H9 (cell line): Measurements from ENCODE around the gene CRK. TPM values are rescaled to one million over a fixed set of nuclear protein-coding genes. Genes with fewer than 3 reads are reported as not detected.

Source experiments
- DNase-seq: peaks from one replicate; pipeline ENCODE4 v3.0.0-alpha.2; 2017
- H2AFZ ChIP-seq: one replicate; pipeline ENCODE4 v1.6.1; 2013; ENCODE audit warnings: mild to moderate bottlenecking, low read length, control low read depth, moderate library complexity
- H2AK5ac ChIP-seq: 2 replicates; pipeline ENCODE4 v1.6.1; 2013; ENCODE audit warnings: low read length, control low read depth, mixed read lengths; ENCODE audit not compliant: insufficient read length
- H2BK120ac ChIP-seq: one replicate; pipeline ENCODE4 v1.6.1; 2013; ENCODE audit warnings: low read depth, mild to moderate bottlenecking, low read length, control low read depth, inconsistent platforms; ENCODE audit not compliant: poor library complexity, severe bottlenecking
- H2BK12ac ChIP-seq: 2 replicates; pipeline ENCODE4 v1.6.1; 2013; ENCODE audit warnings: low read length, control low read depth, mixed read lengths, low read depth; ENCODE audit not compliant: insufficient read length
- H2BK15ac ChIP-seq: 2 replicates; pipeline ENCODE4 v1.6.1; 2013; ENCODE audit warnings: low read depth, low read length, control low read depth
- H2BK20ac ChIP-seq: one replicate; pipeline ENCODE4 v1.6.1; 2013; ENCODE audit warnings: low read depth, mild to moderate bottlenecking, low read length, control low read depth, inconsistent platforms; ENCODE audit not compliant: poor library complexity, severe bottlenecking
- H2BK5ac ChIP-seq: 2 replicates; pipeline ENCODE4 v1.6.1; 2013; ENCODE audit warnings: low read length, control low read depth, mixed read lengths; ENCODE audit not compliant: insufficient read length
- H3K14ac ChIP-seq: 2 replicates; pipeline ENCODE4 v1.6.1; 2013; ENCODE audit warnings: low read length, control low read depth; ENCODE audit not compliant: insufficient read depth
- H3K18ac ChIP-seq: 2 replicates; pipeline ENCODE4 v1.6.1; 2013; ENCODE audit warnings: low read depth, mild to moderate bottlenecking, mixed read lengths, low read length, control low read depth; ENCODE audit not compliant: insufficient read length
- H3K23ac ChIP-seq: 2 replicates; pipeline ENCODE4 v1.6.1; 2013; ENCODE audit warnings: low read length, control low read depth, mixed read lengths, low read depth; ENCODE audit not compliant: insufficient read length
- H3K23me2 ChIP-seq: 2 replicates; pipeline ENCODE4 v1.6.1; 2013; ENCODE audit warnings: low read depth, mild to moderate bottlenecking, mixed read lengths, low read length, control low read depth; ENCODE audit not compliant: insufficient read length, poor library complexity, severe bottlenecking
- H3K27ac ChIP-seq: 2 replicates; pipeline ENCODE4 v1.5.1; 2013; ENCODE audit warnings: low read length, control low read depth, mixed read lengths, low read depth; ENCODE audit not compliant: insufficient read length
- H3K27me3 ChIP-seq: 2 replicates; pipeline ENCODE4 v1.6.1; 2013; ENCODE audit warnings: low read length, control low read depth, inconsistent platforms; ENCODE audit not compliant: insufficient read depth
- H3K4ac ChIP-seq: 2 replicates; pipeline ENCODE4 v1.6.1; 2013; ENCODE audit warnings: low read depth, mild to moderate bottlenecking, control low read depth, inconsistent platforms, low read length, moderate library complexity
- H3K4me1 ChIP-seq: 2 replicates; pipeline ENCODE4 v1.6.1; 2013; ENCODE audit warnings: low read length, control low read depth, inconsistent platforms; ENCODE audit not compliant: insufficient read depth
- H3K4me2 ChIP-seq: 2 replicates; pipeline ENCODE4 v1.6.1; 2013; ENCODE audit warnings: low read length, control low read depth, mixed read lengths; ENCODE audit not compliant: insufficient read length, insufficient read depth
- H3K56ac ChIP-seq: 2 replicates; pipeline ENCODE4 v1.6.1; 2013; ENCODE audit warnings: low read depth, mild to moderate bottlenecking, mixed read lengths, low read length, control low read depth; ENCODE audit not compliant: insufficient read length
- H3K79me1 ChIP-seq: 2 replicates; pipeline ENCODE4 v1.6.1; 2013; ENCODE audit warnings: low read depth, mild to moderate bottlenecking, moderate library complexity, low read length, control low read depth, inconsistent platforms; ENCODE audit not compliant: insufficient read depth, poor library complexity, severe bottlenecking
- H3K79me2 ChIP-seq: 2 replicates; pipeline ENCODE4 v1.6.1; 2013; ENCODE audit warnings: low read length, control low read depth, inconsistent platforms; ENCODE audit not compliant: insufficient read depth
- H3K9ac ChIP-seq: 2 replicates; pipeline ENCODE4 v1.6.1; 2013; ENCODE audit warnings: low read length, control low read depth, mixed read lengths; ENCODE audit not compliant: insufficient read length; ENCODE audit errors: extremely low read depth
- H3K9me3 ChIP-seq: one replicate; pipeline ENCODE4 v1.6.1; 2013; ENCODE audit warnings: low read depth, low read length, inconsistent platforms; ENCODE audit not compliant: control insufficient read depth
- H3T11ph ChIP-seq: one replicate; pipeline ENCODE4 v1.6.1; 2013; ENCODE audit warnings: mild to moderate bottlenecking, low read length, control low read depth, inconsistent platforms
- H4K20me1 ChIP-seq: one replicate; pipeline ENCODE4 v1.6.1; 2013; ENCODE audit not compliant: control insufficient read depth, insufficient read length, insufficient read depth
- H4K5ac ChIP-seq: 2 replicates; pipeline ENCODE4 v1.6.1; 2013; ENCODE audit warnings: low read depth, mild to moderate bottlenecking, mixed read lengths, low read length, control low read depth; ENCODE audit not compliant: insufficient read length
- H4K8ac ChIP-seq: replicated peaks from 2 replicates; pipeline ENCODE4 v1.6.1; 2013; ENCODE audit warnings: low read length, control low read depth, mixed read lengths, low read depth; ENCODE audit not compliant: insufficient read length
- H4K91ac ChIP-seq: 2 replicates; pipeline ENCODE4 v1.6.1; 2013; ENCODE audit warnings: low read depth, mild to moderate bottlenecking, moderate library complexity, mixed read lengths, low read length, control low read depth; ENCODE audit not compliant: insufficient read length
- H3K27ac Mint-ChIP-seq, 3 experiments: 2 replicates in 2 of 3; 3 replicates in 1 of 3; pipeline ENCODE4 v1.8.0; 2020 to 2021; ENCODE audit warnings: mixed read lengths in 3 of 3, mild to moderate bottlenecking in 1 of 3, moderate library complexity in 1 of 3
- H3K27me3 Mint-ChIP-seq: 2 replicates; pipeline ENCODE4 v1.8.0; 2021; ENCODE audit warnings: low read depth, mild to moderate bottlenecking, moderate library complexity, mixed read lengths
- H3K36me3 Mint-ChIP-seq, 3 experiments: 2 replicates in 2 of 3; 3 replicates in 1 of 3; pipeline ENCODE4 v1.8.0; 2020 to 2021; ENCODE audit warnings: low read depth in 3 of 3, mixed read lengths in 3 of 3; ENCODE audit not compliant: insufficient read depth in 1 of 3
- H3K4me1 Mint-ChIP-seq, 2 experiments: 2 replicates each; pipeline ENCODE4 v1.8.0; 2020; ENCODE audit warnings: mixed read lengths in 2 of 2
- H3K4me3 Mint-ChIP-seq, 2 experiments: 2 replicates in 1 of 2; 3 replicates in 1 of 2; pipeline ENCODE4 v1.8.0; 2020 to 2021; ENCODE audit warnings: mild to moderate bottlenecking in 2 of 2, mixed read lengths in 2 of 2, moderate library complexity in 1 of 2
- H3K9me3 Mint-ChIP-seq, 2 experiments: 2 replicates in 1 of 2; 3 replicates in 1 of 2; pipeline ENCODE4 v1.8.0; 2020; ENCODE audit warnings: mild to moderate bottlenecking in 2 of 2, mixed read lengths in 2 of 2, moderate library complexity in 1 of 2
- WGBS: extraction: QIAGEN DNeasy Blood & Tissue Kit; methylation state at CpG from one replicate; pipeline ENCODE4 v1.1.7; 2013; ENCODE audit warnings: missing lambda C conversion rate, low lambda C conversion rate, mixed read lengths; ENCODE audit not compliant: insufficient read length; ENCODE audit errors: extremely low coverage; 5-methylcytosine and 5-hydroxymethylcytosine counted together
- total RNA-seq: library from RNA; stranded (reverse); gene quantifications from 2 replicates; pipeline ENCODE4 v1.2.1, GENCODE V29; 2021
- TF ChIP-seq, protein P1 (sequence below): fragments of 200-600 bp; sonication (generic); conservative IDR thresholded peaks from 3 replicates; pipeline ENCODE4 v1.8.0; 2021; ENCODE audit warnings: antibody characterized with exemption, mild to moderate bottlenecking

The CRK gene
- total RNA-seq, 1 experiment from 2014 or later = 58.9 TPM

DNA sequence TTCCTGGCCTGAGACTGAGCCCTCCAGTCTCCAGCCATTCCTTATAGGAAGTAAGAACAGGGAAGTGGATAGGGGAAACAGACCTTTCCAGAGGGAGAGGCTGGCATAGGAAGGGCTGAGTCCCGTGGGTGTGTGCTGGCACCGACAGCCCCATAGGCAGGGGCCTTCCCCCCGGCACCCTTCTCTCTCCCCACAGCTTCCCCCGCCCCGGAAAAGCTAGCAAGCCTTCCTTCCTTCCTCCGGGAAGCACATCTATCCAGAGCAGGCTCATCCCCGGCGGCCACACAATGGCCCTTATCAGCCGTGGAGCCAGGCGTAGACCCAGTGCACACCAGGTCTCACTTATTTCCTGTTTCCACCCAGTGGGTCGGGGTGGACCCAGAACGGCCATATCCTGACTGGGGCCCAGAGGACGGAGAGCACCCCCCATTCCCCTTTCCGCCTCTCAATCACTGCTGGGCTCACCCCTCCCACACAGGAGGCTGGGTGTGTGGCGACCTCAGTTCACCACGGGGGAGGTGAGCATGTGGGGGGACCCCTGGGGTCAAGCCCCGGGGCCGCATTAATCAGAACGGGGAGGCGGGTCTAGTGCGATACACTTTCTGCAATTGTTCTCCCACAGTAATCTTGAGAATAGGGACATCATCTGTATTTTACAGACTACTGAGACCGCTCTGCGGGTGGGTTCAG, 37.4 kb upstream of the CRK start:
- Histone ChIP-seq H4K8ac (no peak overlapping the region), H3K23me2 (peaks cover 14% of the 10 kb centered on the region), H3K9ac (no peak overlapping the region), H3K4me2 (no peak overlapping the region), H4K5ac (no peak overlapping the region), H3K79me2 (no peaks in the 10 kb centered on the region), H2BK15ac (no peak overlapping the region), H4K20me1 (no peaks in the 10 kb centered on the region), H3T11ph (no peak overlapping the region), H3K4me1 (no peaks in the 10 kb centered on the region), H3K14ac (no peak overlapping the region), H2AK5ac (no peak overlapping the region), H3K9me3 (no peaks in the 10 kb centered on the region), H4K91ac (no peak overlapping the region), H3K4ac (no peak overlapping the region), H2BK120ac (no peak overlapping the region), H2BK20ac (no peak overlapping the region), H3K79me1 (no peaks in the 10 kb centered on the region), H3K27ac (no peak overlapping the region), H3K18ac (no peak overlapping the region), H2AFZ (no peak overlapping the region), H2BK12ac (no peak overlapping the region), H3K23ac (no peak overlapping the region), H3K27me3 (no peaks in the 10 kb centered on the region), H3K56ac (no peak overlapping the region), H2BK5ac (no peak overlapping the region)
- WGBS = no CpG with 5 or more reads among the region's 23 CpGs
- H3K9me3 Mint-ChIP-seq = no peaks in the 10 kb centered on the region
- peaks cover 16 to 23% of the 10 kb centered on the region in 2 experiments for H3K4me1 Mint-ChIP-seq
- DNase-seq = no peak
- H3K27me3 Mint-ChIP-seq = peaks cover 2% of the 10 kb centered on the region; the same call in 1 of the 2 replicates
- no peak overlapping the region for H3K27ac Mint-ChIP-seq
- TF ChIP-seq, protein P1, sequence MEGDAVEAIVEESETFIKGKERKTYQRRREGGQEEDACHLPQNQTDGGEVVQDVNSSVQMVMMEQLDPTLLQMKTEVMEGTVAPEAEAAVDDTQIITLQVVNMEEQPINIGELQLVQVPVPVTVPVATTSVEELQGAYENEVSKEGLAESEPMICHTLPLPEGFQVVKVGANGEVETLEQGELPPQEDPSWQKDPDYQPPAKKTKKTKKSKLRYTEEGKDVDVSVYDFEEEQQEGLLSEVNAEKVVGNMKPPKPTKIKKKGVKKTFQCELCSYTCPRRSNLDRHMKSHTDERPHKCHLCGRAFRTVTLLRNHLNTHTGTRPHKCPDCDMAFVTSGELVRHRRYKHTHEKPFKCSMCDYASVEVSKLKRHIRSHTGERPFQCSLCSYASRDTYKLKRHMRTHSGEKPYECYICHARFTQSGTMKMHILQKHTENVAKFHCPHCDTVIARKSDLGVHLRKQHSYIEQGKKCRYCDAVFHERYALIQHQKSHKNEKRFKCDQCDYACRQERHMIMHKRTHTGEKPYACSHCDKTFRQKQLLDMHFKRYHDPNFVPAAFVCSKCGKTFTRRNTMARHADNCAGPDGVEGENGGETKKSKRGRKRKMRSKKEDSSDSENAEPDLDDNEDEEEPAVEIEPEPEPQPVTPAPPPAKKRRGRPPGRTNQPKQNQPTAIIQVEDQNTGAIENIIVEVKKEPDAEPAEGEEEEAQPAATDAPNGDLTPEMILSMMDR = no peak
- peaks cover 0 to 12% (median 3%) of the 10 kb centered on the region in 3 experiments; a peak in 3 of 7 replicates for H3K36me3 Mint-ChIP-seq
- peak overlapping the region; percentile 66 to 88; a peak in 3 of 5 replicates for H3K4me3 Mint-ChIP-seq
